A549 (cell line): ENCODE results near the gene CORO2A. TPM values are rescaled to one million over a fixed set of nuclear protein-coding genes. Genes with fewer than 3 reads are reported as not detected.

Experiments used
- ATAC-seq, 2 experiments: fragments of 200-7000 bp in 1 of 2; fragments of >200 bp in 1 of 2; cut with Nextera tagmentation in 1 of 2; cut with Tn5 transposase in 1 of 2; 3 replicates each; pipeline versions ENCODE4 v1.8.0 to v1.9.1; 2018 to 2020; ENCODE audit warnings: mild to moderate bottlenecking in 1 of 2, moderate library complexity in 1 of 2
- CTCF ChIA-PET: fragments of 300-600 bp; sonication (Branson Sonifier 250); formaldehyde crosslinking; extraction: SDS; loops from one replicate; lab custom pipeline; 2021; ENCODE audit warnings: antibody characterized with exemption, inconsistent platforms; lab: Yijun Ruan, JAX
- POLR2A ChIA-PET: fragments of 350-600 bp; formaldehyde crosslinking; extraction: SDS; loops from one replicate; lab custom pipeline; 2021; ENCODE audit warnings: antibody characterized with exemption, inconsistent platforms; lab: Yijun Ruan, JAX
- DNase-seq, 2 experiments: peaks; one replicate each; pipeline versions ENCODE4 v3.0.0 to v3.0.0-alpha.2; 2011 to 2016; ENCODE audit warnings: low read depth in 1 of 2, low spot score in 1 of 2
- FAIRE-seq: peaks from 2 replicates; lab custom pipeline; 2011; peaks lifted over from hg19 to GRCh38; lab: Jason Lieb, UNC
- H3K27ac ChIP-seq, 2 experiments: fragments of >200 bp; sonication (Bioruptor Twin); formaldehyde crosslinking; 3 replicates each; pipeline ENCODE4 v1.5.1; 2016 to 2017
- H3K4me1 ChIP-seq: fragments of >200 bp; sonication (Bioruptor Twin); formaldehyde crosslinking; 3 replicates; pipeline ENCODE4 v1.6.1; 2016
- H3K4me2 ChIP-seq: fragments of >200 bp; sonication (Bioruptor Twin); formaldehyde crosslinking; 3 replicates; pipeline ENCODE4 v1.6.1; 2016
- H3K4me3 ChIP-seq: fragments of >200 bp; sonication (Bioruptor Twin); formaldehyde crosslinking; 3 replicates; pipeline ENCODE4 v1.5.1; 2016
- H3K9me3 ChIP-seq: fragments of >200 bp; sonication (Bioruptor Twin); formaldehyde crosslinking; 3 replicates; pipeline ENCODE4 v1.6.1; 2016
- BHLHE40 ChIP-seq: IDR thresholded peaks from 2 replicates; pipeline ENCODE4 v1.6.1; 2012; ENCODE audit warnings: low read depth, low read length, inconsistent platforms
- CEBPB ChIP-seq, 2 experiments: fragments of >200 bp in 1 of 2; sonication (Bioruptor Twin) in 1 of 2; formaldehyde crosslinking in 1 of 2; IDR thresholded peaks; 2 replicates each; pipeline ENCODE4 v1.6.1; 2012 to 2016
- CHD4 ChIP-seq: fragments of 200-600 bp; sonication (generic); IDR thresholded peaks from 2 replicates; pipeline ENCODE4 v1.6.1; 2016; ENCODE audit warnings: antibody characterized with exemption, mild to moderate bottlenecking, borderline replicate concordance
- EP300 ChIP-seq, 2 experiments: fragments of >200 bp; sonication (Bioruptor Twin); formaldehyde crosslinking; IDR thresholded peaks; 2 replicates in 1 of 2; 3 replicates in 1 of 2; pipeline ENCODE4 v1.6.1; 2016 to 2017
- ESRRA ChIP-seq: fragments of 150-350 bp; IDR thresholded peaks from 2 replicates; pipeline ENCODE4 v1.6.1; 2014; ENCODE audit warnings: mild to moderate bottlenecking, low read length, borderline replicate concordance
- FOSB ChIP-seq: fragments of 250-450 bp; sonication (Bioruptor Pico); IDR thresholded peaks from 2 replicates; pipeline ENCODE4 v1.5.0; 2020; ENCODE audit warnings: mild to moderate bottlenecking, moderate library complexity
- FOXS1 ChIP-seq: fragments of 250-450 bp; sonication (Bioruptor Pico); IDR thresholded peaks from 2 replicates; pipeline ENCODE4 v1.5.0; 2020; ENCODE audit warnings: mild to moderate bottlenecking, moderate library complexity
- GATA3 ChIP-seq: IDR thresholded peaks from 2 replicates; pipeline ENCODE4 v1.6.1; 2012; ENCODE audit warnings: borderline replicate concordance
- HEYL ChIP-seq: fragments of 250-450 bp; sonication (Bioruptor Pico); IDR thresholded peaks from 2 replicates; pipeline ENCODE4 v1.8.0; 2021; ENCODE audit warnings: mild to moderate bottlenecking, moderate library complexity
- HOXA7 ChIP-seq: fragments of 250-450 bp; sonication (Bioruptor Pico); IDR thresholded peaks from 2 replicates; pipeline ENCODE4 v1.5.0; 2020; ENCODE audit warnings: mild to moderate bottlenecking, moderate library complexity
- KDM5A ChIP-seq: fragments of 200-600 bp; sonication (generic); IDR thresholded peaks from 2 replicates; pipeline ENCODE4 v1.6.1; 2016; ENCODE audit warnings: antibody characterized with exemption, mild to moderate bottlenecking
- MAFK ChIP-seq: fragments of 450-650 bp; IDR thresholded peaks from 2 replicates; pipeline ENCODE4 v1.6.1; 2014; ENCODE audit not compliant: partially characterized antibody
- MYC ChIP-seq: IDR thresholded peaks from 2 replicates; pipeline ENCODE4 v1.6.1; 2012; ENCODE audit warnings: mild to moderate bottlenecking, inconsistent platforms, low read length, improper control_type of control experiment, borderline replicate concordance
- NR3C1 ChIP-seq: fragments of >200 bp; sonication (Bioruptor Twin); formaldehyde crosslinking; IDR thresholded peaks from 3 replicates; pipeline ENCODE4 v1.6.1; 2017
- RAD21 ChIP-seq, 2 experiments: fragments of >200 bp in 1 of 2; sonication (Bioruptor Twin) in 1 of 2; formaldehyde crosslinking in 1 of 2; IDR thresholded peaks in 1 of 2; conservative IDR thresholded peaks in 1 of 2; 2 replicates in 1 of 2; 3 replicates in 1 of 2; pipeline ENCODE4 v1.6.1; 2012 to 2018; ENCODE audit warnings: inconsistent platforms in 1 of 2
- RNF2 ChIP-seq: fragments of 200-600 bp; sonication (generic); IDR thresholded peaks from 2 replicates; pipeline ENCODE4 v1.6.1; 2016; ENCODE audit warnings: low read depth, mild to moderate bottlenecking, antibody characterized with exemption, moderate library complexity, borderline replicate concordance
- SREBF2 ChIP-seq: fragments of 450-650 bp; IDR thresholded peaks from 2 replicates; pipeline ENCODE4 v1.6.1; 2014; ENCODE audit warnings: mild to moderate bottlenecking, moderate library complexity
- ZNF302 ChIP-seq: fragments of 250-450 bp; sonication (Bioruptor Pico); IDR thresholded peaks from 2 replicates; pipeline ENCODE4 v1.9.0; 2021; ENCODE audit warnings: inconsistent platforms, mild to moderate bottlenecking, moderate library complexity
- WGBS: methylation state at CpG from one replicate; pipeline ENCODE4 v1.1.6; 2017; ENCODE audit errors: missing lambda C conversion rate; 5-methylcytosine and 5-hydroxymethylcytosine counted together
- polyA plus RNA-seq, 4 experiments: library from polyadenylated mRNA; depleted of rRNA in 3 of 4; stranded (reverse); fragments of >200 nt; fragmentation: RNase III in 1 of 4; extraction: RNeasy Plus Mini Kit Qiagen cat#74134 plus additional on column Dnase treatment in 1 of 4; gene quantifications; 2 replicates in 3 of 4; 3 replicates in 1 of 4; pipeline ENCODE4 v1.2.3, GENCODE V29; 2011 to 2017
- TF ChIP-seq, protein P1 (sequence below): IDR thresholded peaks from 2 replicates; pipeline ENCODE4 v1.6.1; 2012
- TF ChIP-seq, protein P2 (sequence below): fragments of 450-650 bp; IDR thresholded peaks from 2 replicates; pipeline ENCODE4 v1.6.1; 2014; ENCODE audit warnings: antibody characterized with exemption
- TF ChIP-seq, protein P3 (sequence below): fragments of 250-450 bp; sonication (Bioruptor Pico); IDR thresholded peaks from 2 replicates; pipeline ENCODE4 v1.5.0; 2020; ENCODE audit warnings: low read depth, mild to moderate bottlenecking, moderate library complexity
- TF ChIP-seq, protein P4 (sequence below): IDR thresholded peaks from 2 replicates; pipeline ENCODE4 v1.6.1; 2012; ENCODE audit warnings: low read depth, borderline replicate concordance

CORO2A gene
- polyA plus RNA-seq, 2 of the 4 experiments (the other 2 are of a cell fraction) = 0.49 to 2.0 TPM

DNA sequence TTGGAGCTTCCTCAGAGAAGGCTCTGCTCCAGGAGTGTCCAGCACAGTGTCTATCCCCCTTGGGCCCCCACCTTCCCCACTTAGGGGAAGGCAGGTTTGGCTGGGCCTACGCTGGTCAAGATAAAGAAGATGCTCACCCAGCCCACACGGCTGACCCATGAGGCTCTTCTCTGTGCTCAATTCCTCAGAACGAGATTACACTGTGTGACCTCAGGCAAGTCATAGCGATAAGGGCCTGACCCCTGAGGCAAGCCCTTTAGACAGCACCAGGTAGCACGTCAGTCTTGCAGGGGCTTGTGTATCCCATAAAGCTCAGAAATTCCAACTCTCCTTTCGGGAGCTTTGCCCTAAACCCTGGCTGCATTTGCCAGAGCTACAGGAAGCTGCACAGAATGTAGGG is 32.6 kb downstream of the CORO2A start:
- ChIA-PET POLR2A (no interaction called here), CTCF (interaction anchor here (0.7 to 2.1 kb wide), 6 partner anchors 11 to 47 kb away, joined by 3 to 5 read pairs (median 3); no protein-coding TSS in a partner anchor)
- ATAC-seq (no peak), DNase-seq (no peak), FAIRE-seq (no peak)
- Histone ChIP-seq H3K4me2 (no peak overlapping the region), H3K4me3 (no peak overlapping the region), H3K4me1 (peaks cover 12% of the 10 kb centered on the region), H3K9me3 (no peaks in the 10 kb centered on the region), H3K27ac (no peak overlapping the region)
- TF ChIP-seq SREBF2 = no peak
- TF ChIP-seq, protein P1, sequence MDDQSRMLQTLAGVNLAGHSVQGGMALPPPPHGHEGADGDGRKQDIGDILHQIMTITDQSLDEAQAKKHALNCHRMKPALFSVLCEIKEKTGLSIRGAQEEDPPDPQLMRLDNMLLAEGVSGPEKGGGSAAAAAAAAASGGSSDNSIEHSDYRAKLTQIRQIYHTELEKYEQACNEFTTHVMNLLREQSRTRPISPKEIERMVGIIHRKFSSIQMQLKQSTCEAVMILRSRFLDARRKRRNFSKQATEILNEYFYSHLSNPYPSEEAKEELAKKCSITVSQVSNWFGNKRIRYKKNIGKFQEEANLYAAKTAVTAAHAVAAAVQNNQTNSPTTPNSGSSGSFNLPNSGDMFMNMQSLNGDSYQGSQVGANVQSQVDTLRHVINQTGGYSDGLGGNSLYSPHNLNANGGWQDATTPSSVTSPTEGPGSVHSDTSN = no peak
- TF ChIP-seq, protein P2, sequence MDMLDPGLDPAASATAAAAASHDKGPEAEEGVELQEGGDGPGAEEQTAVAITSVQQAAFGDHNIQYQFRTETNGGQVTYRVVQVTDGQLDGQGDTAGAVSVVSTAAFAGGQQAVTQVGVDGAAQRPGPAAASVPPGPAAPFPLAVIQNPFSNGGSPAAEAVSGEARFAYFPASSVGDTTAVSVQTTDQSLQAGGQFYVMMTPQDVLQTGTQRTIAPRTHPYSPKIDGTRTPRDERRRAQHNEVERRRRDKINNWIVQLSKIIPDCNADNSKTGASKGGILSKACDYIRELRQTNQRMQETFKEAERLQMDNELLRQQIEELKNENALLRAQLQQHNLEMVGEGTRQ = no peak
- no peak for TF ChIP-seq ZNF302 (CRISPR knock-in tag)
- no peak for TF ChIP-seq FOXS1
- TF ChIP-seq KDM5A = no peak
- TF ChIP-seq, protein P3, sequence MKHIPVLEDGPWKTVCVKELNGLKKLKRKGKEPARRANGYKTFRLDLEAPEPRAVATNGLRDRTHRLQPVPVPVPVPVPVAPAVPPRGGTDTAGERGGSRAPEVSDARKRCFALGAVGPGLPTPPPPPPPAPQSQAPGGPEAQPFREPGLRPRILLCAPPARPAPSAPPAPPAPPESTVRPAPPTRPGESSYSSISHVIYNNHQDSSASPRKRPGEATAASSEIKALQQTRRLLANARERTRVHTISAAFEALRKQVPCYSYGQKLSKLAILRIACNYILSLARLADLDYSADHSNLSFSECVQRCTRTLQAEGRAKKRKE (CRISPR knock-in tag) = no peak
- TF ChIP-seq MAFK = no peak
- WGBS = 82% methylated on average over 5 of the region's 6 CpGs

DNA sequence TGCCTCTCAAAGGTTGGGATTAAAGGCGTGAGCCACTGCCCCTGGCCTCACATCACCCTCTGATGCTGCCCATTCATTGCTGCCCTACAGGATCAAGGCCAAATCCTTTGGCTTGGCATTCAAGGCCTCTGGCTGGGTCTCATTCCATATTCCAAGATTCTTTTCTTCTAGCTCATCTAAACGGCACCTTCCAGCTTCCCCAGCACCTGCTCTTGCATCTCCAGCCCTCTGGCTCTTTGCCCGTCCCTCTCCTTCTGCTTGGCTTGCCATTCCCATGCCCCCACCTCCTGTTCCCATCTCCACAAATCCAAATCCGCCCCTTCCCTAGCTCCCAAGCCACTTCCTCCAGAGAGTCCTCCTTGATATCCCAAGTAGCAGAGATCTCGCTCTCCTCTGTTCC is 33.1 kb downstream of the CORO2A start:
- no peak overlapping the region for H3K4me3 ChIP-seq
- CTCF ChIA-PET = interaction anchor here (0.6 to 2.1 kb wide), 7 partner anchors 12 to 105 kb away, joined by 3 to 5 read pairs (median 3); no protein-coding TSS in a partner anchor
- no peaks in the 10 kb centered on the region for H3K9me3 ChIP-seq
- no peak overlapping the region for H3K4me2 ChIP-seq
- FAIRE-seq (no peak), DNase-seq (no peak), ATAC-seq (no peak)
- H3K27ac ChIP-seq = no peak overlapping the region
- TF ChIP-seq CEBPB (IDR thresholded peaks at IDR 0.05) (no peak), EP300 (IDR thresholded peaks at IDR 0.05) (no peak), MYC (no peak), GATA3 (no peak), HOXA7 (CRISPR knock-in tag) (no peak), NR3C1 (no peak), RAD21 (conservative IDR thresholded peaks at IDR 0.05 in 1 of 2, IDR thresholded peaks at IDR 0.05 in 1 of 2) (no peak), ESRRA (no peak), FOSB (CRISPR knock-in tag) (no peak), CHD4 (no peak), BHLHE40 (no peak), MAFK (no peak), HEYL (CRISPR knock-in tag) (no peak), RNF2 (no peak)
- TF ChIP-seq, protein P4, sequence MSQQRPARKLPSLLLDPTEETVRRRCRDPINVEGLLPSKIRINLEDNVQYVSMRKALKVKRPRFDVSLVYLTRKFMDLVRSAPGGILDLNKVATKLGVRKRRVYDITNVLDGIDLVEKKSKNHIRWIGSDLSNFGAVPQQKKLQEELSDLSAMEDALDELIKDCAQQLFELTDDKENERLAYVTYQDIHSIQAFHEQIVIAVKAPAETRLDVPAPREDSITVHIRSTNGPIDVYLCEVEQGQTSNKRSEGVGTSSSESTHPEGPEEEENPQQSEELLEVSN = no peak
- 82% methylated on average over 5 of the region's 5 CpGs for WGBS
- POLR2A ChIA-PET = no interaction called here
- peaks cover 12% of the 10 kb centered on the region for H3K4me1 ChIP-seq
